ENCODE measurements around the gene CMTR1.

- TF ChIP-seq CTCF (IDR thresholded peaks at IDR 0.05), result no peak
- TF ChIP-seq POLR2A (IDR thresholded peaks at IDR 0.05), result no peak
Measured at GRCh38 chr6:37488476-37488875, 55.5 kb downstream of the CMTR1 start.
